Sigmoid colon (tissue), 4 donors: ENCODE measurements around the gene NPC1.

Experiments used
- EP300 ChIP-seq, 4 donors: sonication (generic); formaldehyde crosslinking; IDR thresholded peaks; one replicate each; pipeline ENCODE4 v1.6.1; 2017; ENCODE audit warnings: antibody characterized with exemption in 4 of 4
- POLR2A ChIP-seq, 2 donors: fragments of 450-650 bp; IDR thresholded peaks; one replicate each; pipeline ENCODE4 v1.6.1; 2016; ENCODE audit warnings: antibody characterized with exemption in 2 of 2, mild to moderate bottlenecking in 2 of 2, moderate library complexity in 2 of 2
- POLR2AphosphoS5 ChIP-seq, 4 donors: sonication (generic); formaldehyde crosslinking; IDR thresholded peaks; one replicate each; pipeline ENCODE4 v1.6.1; 2017; ENCODE audit warnings: antibody characterized with exemption in 4 of 4
- TF ChIP-seq, protein P1 (sequence below), 4 experiments: fragments of 450-650 bp in 3 of 4; fragments of 200-600 bp in 1 of 4; IDR thresholded peaks; one replicate each; pipeline ENCODE4 v1.5.1; 2016 to 2019; ENCODE audit warnings: antibody characterized with exemption in 4 of 4, mild to moderate bottlenecking in 3 of 4, moderate library complexity in 2 of 4

DNA sequence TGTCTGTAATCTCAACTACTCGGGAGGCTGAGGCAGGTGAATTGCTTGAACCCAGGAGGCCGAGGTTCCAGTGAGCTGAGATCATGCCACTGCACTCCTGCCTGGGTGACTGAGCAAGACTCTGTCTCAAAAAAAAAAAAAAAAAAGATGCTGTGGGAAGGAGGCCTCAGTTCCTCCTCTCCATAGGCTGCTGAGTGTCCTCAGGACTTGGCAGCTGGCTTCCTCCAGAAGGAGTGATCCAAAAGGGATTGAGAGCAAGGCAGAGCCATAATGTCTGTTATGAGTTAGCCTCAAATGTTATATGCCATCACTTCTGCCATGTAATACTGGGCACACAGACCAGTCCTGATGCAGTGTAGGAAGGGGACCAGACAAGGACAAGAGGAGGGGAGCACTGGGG is 6.6 kb upstream of the NPC1 start:
- TF ChIP-seq, protein P1, sequence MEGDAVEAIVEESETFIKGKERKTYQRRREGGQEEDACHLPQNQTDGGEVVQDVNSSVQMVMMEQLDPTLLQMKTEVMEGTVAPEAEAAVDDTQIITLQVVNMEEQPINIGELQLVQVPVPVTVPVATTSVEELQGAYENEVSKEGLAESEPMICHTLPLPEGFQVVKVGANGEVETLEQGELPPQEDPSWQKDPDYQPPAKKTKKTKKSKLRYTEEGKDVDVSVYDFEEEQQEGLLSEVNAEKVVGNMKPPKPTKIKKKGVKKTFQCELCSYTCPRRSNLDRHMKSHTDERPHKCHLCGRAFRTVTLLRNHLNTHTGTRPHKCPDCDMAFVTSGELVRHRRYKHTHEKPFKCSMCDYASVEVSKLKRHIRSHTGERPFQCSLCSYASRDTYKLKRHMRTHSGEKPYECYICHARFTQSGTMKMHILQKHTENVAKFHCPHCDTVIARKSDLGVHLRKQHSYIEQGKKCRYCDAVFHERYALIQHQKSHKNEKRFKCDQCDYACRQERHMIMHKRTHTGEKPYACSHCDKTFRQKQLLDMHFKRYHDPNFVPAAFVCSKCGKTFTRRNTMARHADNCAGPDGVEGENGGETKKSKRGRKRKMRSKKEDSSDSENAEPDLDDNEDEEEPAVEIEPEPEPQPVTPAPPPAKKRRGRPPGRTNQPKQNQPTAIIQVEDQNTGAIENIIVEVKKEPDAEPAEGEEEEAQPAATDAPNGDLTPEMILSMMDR (IDR thresholded peaks at IDR 0.05) = no peak
- TF ChIP-seq POLR2A (IDR thresholded peaks at IDR 0.05) (no peak), EP300 (IDR thresholded peaks at IDR 0.05) (no peak), POLR2AphosphoS5 (IDR thresholded peaks at IDR 0.05) (no peak)
